H1 (cell line): ENCODE results near the gene PKP3. TPM values are rescaled to one million over a fixed set of nuclear protein-coding genes. Genes with fewer than 3 reads are reported as not detected.

Source experiments
- CBX8 ChIP-seq: fragments of 300-800, 300-1000 bp; sonication (generic); IDR thresholded peaks from 2 replicates; pipeline ENCODE4 v1.7.1; 2016; ENCODE audit warnings: low read depth, low read length, borderline replicate concordance
- CEBPB ChIP-seq: IDR thresholded peaks from 2 replicates; pipeline ENCODE4 v1.6.1; 2012; ENCODE audit warnings: low read depth, low read length
- EGR1 ChIP-seq: IDR thresholded peaks from 2 replicates; pipeline ENCODE4 v1.6.1; 2011; ENCODE audit warnings: low read depth, low read length, borderline replicate concordance
- JUND ChIP-seq: IDR thresholded peaks from 2 replicates; pipeline ENCODE4 v1.6.1; 2011; ENCODE audit warnings: mild to moderate bottlenecking, improper control_type of control experiment, low read length
- POLR2AphosphoS5 ChIP-seq: IDR thresholded peaks from 2 replicates; pipeline ENCODE4 v1.6.1; 2011; ENCODE audit warnings: low read depth, low read length
- TCF12 ChIP-seq: IDR thresholded peaks from 2 replicates; pipeline ENCODE4 v1.6.1; 2011; ENCODE audit warnings: low read depth, mild to moderate bottlenecking, low read length
- polyA plus RNA-seq, 7 experiments: library from polyadenylated mRNA; depleted of rRNA in 3 of 7; stranded (reverse) in 5 of 7; unstranded in 2 of 7; fragments of >200 nt in 5 of 7; fragments of 200-250 nt in 2 of 7; gene quantifications; 1 replicate in 5 of 7; 2 replicates in 1 of 7; 4 replicates in 1 of 7; pipeline versions ENCODE4 v1.2.1 to v1.2.3, GENCODE V29; 2011 to 2013; ENCODE audit warnings: missing spikeins in 2 of 7, mixed read lengths in 2 of 7
- total RNA-seq: library from RNA; stranded (reverse); fragmentation: NEBNext Ultra II Directional; extraction: Animal tissue kit (Norgen Biotek cat#: 25700); gene quantifications from 2 replicates; pipeline ENCODE4 v1.2.1, GENCODE V29; 2021

PKP3 gene
- total and polyA plus RNA-seq, 2 of the 8 experiments (the other 6 are each of a cell fraction or from before 2014, with no cell fraction given): 16.7 to 28.7 TPM

- TF ChIP-seq JUND (no peak), EGR1 (no peak), POLR2AphosphoS5 (no peak), CBX8 (no peak), TCF12 (no peak), CEBPB (no peak)
- TF ChIP-seq, all 59 proteins: peak for 0
Observed at GRCh38 chr11:452203-452744, 58.3 kb downstream of the PKP3 start (continued).
